ENCODE results near the gene LRMDA.

- TF ChIP-seq POLR2A (IDR thresholded peaks at IDR 0.05) (no peak), CTCF (IDR thresholded peaks at IDR 0.05) (no peak)
These were observed 124.9 kb downstream of the LRMDA start for GRCh38 chr10:75556320-75556719.
